Muscle of arm (tissue), 12 donors: Measurements from ENCODE around the gene ADIPOR1. TPM values are rescaled to one million over a fixed set of nuclear protein-coding genes. Genes with fewer than 3 reads are reported as not detected.

Experiments
- DNase-seq: peaks from one replicate; pipeline ENCODE4 v3.0.0-alpha.2; 2013
- polyA plus RNA-seq, 12 donors: library from polyadenylated mRNA; unstranded; fragments of 120-200 nt; gene quantifications; one replicate each; pipeline ENCODE4 v1.2.1, GENCODE V29; 2013; ENCODE audit not compliant: insufficient read length in 12 of 12

ADIPOR1 gene
- polyA plus RNA-seq, 12 donors, result 61.1 to 98.8 (median 72.9) TPM; not detected in 1

DNA sequence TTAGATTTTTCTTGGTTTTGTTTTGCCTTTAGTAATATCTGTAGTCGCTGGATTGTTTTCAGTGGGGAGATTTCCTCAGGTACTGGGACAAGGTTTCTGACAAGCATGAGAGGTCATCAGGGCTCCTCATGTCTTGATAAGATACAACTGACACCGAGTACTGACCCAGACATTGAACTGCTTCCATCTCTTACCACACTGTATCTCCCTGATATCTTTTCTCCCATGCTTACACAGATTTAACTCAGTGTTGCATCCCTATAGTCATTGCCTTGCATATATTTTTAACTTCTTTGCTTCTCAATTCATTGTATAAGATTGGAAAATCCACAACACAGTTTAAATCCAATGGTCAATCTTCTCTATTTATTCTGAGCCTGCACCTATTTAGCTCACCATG is 21.3 kb upstream of the ADIPOR1 start:
- DNase-seq, result no peak

- no peak for DNase-seq
Observed at GRCh38 chr1:202976633-202977032, 18.5 kb upstream of the ADIPOR1 start.

DNA sequence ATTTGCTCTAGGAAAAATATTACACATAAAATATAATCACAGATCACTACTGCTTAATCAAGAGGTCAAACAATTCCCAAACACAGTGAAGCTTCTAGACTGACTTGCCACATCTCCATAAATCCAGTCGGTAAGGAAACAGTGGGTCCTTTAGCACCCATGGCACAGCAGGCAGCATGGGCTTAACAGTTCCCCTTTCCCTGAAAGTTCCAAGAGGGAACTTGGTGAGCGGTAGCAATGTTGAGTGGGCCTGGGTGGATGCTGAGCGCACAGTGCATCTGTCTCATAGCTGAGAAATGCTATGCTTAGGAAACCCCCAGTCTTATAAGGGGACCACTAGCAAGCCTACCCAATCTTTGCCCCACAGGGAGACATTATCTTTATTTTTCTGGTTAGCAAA is 16.7 kb upstream of the ADIPOR1 start:
- DNase-seq, result no peak

- no peak for DNase-seq
Observed at GRCh38 chr1:202972046-202972445, 13.9 kb upstream of the ADIPOR1 start.

- no peak for DNase-seq
Observed at GRCh38 chr1:202968895-202969295, 10.8 kb upstream of the ADIPOR1 start.

GRCh38 chr1:202968351-202968750 is 10.2 kb upstream of the ADIPOR1 start:
- DNase-seq, result no peak

DNA sequence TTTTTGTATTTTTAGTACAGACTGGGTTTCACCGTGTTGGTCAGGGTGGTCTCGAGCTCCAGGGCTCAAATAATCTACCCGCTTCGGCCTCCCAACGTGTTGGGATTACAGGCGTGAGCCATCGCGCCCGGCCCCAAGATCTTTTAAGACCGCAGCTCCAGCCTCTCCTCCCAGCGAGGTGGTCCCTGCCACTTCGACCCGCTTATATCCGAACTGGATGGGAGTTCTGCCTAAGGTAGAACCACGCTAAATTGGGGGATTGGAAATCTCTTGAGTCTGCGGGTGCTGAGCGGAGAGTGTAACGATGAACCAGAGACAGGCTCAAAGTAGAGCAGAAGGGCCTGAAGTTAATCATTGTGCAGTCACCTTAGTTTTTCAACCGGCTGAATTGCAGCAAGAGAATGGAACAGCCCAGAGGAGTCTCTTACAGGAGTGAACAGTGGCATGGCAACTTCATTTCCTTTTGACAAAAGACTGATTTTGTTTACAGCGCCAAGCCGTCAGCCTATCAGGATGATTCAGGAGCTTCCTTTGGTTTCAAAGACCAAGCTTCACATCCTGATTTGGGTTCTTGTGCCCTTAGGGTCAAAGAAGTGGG is 9.7 kb upstream of the ADIPOR1 start:
- DNase-seq, result no peak

DNA sequence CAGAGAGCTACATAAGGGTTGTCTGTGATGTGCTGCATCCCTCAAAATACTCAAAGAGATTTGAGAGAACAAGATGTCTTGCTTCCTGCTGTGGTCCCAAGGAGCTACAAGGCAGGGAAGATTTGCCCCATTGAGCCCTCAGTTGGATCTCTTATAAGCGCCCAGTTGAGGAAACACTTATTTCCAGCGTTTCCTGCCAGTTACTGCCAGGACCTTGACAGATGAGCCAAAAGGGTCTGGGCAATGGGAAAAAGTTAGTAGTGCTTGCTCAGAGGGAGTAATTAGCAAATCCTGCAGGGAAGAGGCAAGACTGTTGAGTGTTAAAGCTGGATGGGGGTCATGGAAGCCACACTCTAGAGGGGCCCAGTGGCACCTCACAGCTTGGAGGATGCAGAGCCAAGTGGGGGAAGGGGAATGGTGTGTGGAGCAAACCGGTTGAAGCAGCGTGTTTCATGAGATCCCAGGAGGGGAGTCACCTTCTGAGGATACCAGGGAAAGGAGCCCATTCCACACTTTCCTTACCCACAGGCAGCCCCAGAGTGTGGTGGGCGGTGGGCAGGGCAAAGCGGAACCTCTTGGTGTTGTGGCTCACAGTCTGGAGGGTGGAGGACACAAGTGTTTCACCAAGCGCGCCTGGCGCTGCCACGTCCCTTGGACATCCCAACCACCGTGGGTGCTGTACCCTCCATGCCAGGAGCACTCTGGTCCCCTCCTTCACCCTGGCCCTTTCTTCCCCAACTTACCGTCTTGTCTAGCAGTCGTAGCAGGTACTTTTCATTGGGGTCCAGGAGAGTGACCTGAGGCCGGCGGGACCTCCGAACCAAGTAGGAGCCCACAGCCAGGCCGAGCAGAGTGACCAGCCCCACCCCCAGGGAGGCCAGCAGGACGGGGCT is 8.1 kb upstream of the ADIPOR1 start:
- no peak for DNase-seq

DNA sequence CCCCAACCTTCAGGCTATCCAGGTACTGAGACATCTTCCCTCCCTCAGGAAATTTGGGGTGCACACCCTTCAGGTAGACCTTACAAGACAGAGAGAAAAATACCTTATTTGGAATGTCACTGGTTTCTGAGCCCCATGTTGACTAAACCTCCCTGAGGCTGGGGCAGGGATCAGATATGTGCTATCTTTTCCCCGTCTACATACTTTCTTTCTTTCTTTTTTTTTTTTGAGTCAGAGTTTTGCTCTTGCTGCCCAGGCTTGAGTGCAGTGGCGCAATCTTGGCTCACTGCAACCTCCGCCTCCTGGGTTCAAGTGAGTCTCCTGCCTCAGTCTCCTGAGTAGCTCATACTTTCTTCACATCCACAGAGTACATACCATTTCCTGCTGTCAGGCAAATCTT is 7.3 kb upstream of the ADIPOR1 start:
- no peak for DNase-seq

GRCh38 chr1:202964791-202965410 is 6.8 kb upstream of the ADIPOR1 start:
- DNase-seq, result no peak

GRCh38 chr1:202961220-202961880 is 3.2 kb upstream of the ADIPOR1 start:
- no peak for DNase-seq

DNA sequence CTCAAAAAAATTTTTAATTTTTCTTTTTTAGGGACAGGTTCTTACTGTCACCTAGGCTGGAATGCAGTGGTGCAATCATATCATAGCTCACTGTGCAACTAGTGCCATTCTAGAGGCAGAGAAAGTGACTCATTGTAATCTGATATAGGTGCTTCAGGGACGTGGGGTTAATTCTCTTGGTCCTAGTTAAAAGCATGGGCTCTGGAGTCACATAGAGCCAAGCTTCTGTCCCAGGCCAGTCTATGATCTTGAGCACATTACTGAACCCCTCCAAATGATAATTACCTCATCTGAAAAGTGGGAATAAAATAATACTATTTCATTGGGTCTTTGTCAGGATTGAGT is 1.1 kb upstream of the ADIPOR1 start:
- no peak for DNase-seq

DNA sequence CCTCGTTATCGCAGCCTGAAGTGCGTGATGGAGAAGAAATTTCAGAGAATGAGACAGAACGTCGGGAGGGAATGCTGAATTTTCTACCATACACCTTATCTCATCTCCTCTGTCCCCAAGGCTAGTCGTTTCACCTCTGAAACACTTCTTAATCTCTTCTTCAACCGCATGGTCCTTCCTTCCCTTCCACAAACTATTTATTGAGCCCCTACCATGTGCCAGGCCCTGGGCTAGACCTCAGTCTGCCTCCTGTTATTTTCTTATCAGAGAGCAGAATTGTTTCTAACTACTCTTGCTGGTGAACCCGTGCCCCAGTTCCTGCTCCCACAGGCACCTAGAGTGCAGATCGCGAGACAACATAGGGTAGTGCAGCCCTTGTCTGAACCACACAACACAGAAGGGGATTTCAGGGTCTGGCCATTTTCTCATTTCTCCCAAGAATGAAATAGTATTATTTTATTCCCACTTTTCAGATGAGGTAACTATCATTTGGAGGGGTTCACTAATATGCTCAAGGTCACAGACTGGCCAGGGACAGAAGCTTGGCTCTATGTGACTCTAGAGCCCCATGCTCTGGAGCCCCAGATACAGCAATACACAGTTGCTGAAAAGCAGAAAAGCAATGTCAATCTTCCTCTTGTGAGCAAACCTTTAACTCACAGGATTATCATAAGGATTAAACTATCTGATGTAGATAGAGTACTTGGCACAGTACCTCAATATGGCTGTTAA is 598 bp upstream of the ADIPOR1 start:
- no peak for DNase-seq

DNA sequence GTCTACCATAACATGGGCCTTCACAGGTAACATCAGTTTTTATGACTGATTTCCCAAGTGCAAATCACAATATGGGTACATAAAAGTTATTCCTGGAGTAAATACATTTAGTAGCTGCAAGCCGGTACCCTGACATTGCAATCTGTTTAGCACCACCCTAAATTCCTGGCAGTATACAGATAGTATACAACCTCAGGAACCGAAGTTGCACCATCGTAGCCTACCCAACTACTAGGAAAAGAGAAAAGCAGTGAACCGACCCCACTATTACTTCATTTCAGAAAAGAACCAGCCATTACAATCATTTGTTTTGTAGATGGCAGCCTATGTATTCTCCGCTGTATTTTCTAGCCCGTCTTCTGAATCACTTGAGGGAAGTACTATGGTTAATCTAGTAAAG is 1.1 kb downstream of the ADIPOR1 start:
- DNase-seq, result no peak

GRCh38 chr1:202954057-202954745 is 3.9 kb downstream of the ADIPOR1 start:
- DNase-seq, result no peak

DNA sequence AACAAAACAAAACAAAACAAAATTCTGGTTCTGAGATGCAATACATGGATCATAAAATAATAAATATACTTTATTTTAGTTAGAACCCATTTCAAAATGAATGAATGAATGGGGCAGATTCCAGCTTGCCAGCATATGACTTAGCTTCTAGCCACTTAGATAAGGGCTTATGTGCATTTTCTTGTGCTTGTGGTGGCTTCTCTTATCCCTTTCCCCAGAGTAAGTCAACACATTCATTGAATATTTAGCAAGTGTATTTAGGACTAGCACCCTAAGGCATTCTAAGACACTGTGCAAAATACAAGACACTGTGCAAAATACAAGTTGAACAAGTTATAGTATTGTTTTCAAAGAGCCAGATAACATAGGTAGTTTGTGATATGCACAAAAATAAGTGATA is 4.7 kb downstream of the ADIPOR1 start:
- DNase-seq, result no peak

- no peak for DNase-seq
Observed at GRCh38 chr1:202952818-202953217, 5.3 kb downstream of the ADIPOR1 start.

GRCh38 chr1:202952099-202952498 is 6.0 kb downstream of the ADIPOR1 start:
- no peak for DNase-seq

DNA sequence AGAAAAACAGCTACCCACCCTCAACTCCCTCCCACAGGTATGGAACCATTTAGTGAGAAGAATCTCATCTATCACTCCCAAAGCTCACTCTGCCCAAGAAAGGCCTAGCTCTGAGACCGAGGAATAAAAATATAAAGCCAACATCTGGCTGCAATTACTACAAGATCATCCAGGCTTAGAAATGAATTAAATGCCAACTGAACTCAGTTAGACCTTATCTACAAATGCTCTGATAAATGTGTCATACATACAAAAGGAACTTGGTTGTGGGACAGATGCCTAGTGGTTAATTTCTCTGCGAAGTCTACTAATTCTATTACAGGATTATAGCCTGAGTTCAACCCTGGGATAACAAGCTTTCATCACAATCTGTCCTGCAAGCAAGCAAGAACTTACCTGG is 6.7 kb downstream of the ADIPOR1 start:
- DNase-seq, result no peak

DNA sequence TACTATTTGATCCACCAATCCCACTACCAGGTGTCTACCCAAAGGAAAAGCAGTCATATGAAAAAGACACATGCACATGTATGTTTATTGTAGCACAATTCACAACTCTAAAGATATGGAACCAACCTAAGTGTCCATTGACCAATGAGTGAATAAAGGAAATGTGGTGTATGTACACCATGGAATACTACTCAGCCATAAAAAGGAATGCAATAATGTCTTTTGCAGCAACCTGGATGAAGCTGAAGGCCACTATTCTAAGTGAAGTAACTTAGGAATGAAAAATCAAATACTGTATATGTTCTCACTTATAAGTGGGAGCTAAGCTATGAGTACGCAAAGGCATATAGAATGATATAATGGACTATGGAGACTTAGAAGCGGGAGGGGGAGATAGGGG is 12.6 kb downstream of the ADIPOR1 start:
- DNase-seq, result no peak

- DNase-seq, result no peak
Observed at GRCh38 chr1:202944438-202944921, 13.6 kb downstream of the ADIPOR1 start.
